ENCODE results near the gene CAPRIN1.

DNA sequence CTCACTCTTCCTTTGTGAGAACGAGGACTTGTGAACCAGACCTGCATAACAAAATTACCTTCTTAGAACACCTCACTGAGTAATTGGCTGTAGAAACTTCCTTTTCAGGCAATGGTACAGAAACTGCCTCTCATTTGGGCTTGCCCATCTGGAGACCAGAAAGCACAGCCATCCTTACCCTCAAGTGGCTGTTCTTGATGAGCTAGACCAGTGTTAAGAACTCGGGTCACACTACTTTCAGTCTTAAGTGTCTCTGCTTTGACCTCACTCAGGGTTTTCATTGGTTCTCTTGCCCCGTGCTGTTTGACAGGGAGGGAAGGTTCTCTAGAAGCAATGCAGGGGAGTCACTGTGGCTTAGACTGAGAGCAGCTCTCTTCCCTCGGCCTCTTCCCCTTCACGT lies 83.2 kb downstream of the CAPRIN1 start:
- TF ChIP-seq, protein P1, sequence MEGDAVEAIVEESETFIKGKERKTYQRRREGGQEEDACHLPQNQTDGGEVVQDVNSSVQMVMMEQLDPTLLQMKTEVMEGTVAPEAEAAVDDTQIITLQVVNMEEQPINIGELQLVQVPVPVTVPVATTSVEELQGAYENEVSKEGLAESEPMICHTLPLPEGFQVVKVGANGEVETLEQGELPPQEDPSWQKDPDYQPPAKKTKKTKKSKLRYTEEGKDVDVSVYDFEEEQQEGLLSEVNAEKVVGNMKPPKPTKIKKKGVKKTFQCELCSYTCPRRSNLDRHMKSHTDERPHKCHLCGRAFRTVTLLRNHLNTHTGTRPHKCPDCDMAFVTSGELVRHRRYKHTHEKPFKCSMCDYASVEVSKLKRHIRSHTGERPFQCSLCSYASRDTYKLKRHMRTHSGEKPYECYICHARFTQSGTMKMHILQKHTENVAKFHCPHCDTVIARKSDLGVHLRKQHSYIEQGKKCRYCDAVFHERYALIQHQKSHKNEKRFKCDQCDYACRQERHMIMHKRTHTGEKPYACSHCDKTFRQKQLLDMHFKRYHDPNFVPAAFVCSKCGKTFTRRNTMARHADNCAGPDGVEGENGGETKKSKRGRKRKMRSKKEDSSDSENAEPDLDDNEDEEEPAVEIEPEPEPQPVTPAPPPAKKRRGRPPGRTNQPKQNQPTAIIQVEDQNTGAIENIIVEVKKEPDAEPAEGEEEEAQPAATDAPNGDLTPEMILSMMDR (IDR thresholded peaks at IDR 0.05) = no peak
- TF ChIP-seq NFE2L2 (conservative IDR thresholded peaks at IDR 0.05; ENCODE audit: low read length) = no peak
